ENCODE results near the gene HES3. TPM values are rescaled to one million over a fixed set of nuclear protein-coding genes. Genes with fewer than 3 reads are reported as not detected.
A peak's percentile ranks its signal among the peaks of the same experiment; 100 is the strongest.

Gene HES3
- total and polyA plus RNA-seq, 9 donors = not detected

DNA sequence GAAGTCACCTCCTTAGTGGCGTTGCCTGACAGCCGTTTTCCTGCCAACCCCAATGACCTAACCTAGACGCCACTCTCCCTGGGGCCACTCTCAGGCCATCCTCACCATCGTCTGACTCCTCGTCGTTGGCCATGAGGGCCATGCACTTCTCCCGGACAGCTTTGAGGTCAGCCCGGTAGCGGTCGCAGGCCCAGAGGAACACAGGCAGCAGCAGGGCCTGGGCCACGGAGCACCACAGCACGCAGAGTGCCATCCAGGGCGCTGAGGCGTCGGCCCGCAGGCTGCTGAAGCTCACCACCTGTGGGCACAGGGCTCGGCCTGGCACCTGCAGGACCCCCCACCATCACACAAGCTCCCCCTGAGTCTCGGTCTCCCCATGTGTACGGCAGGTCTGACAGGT, 7.3 kb downstream of the HES3 start:
- TF ChIP-seq EP300 (IDR thresholded peaks at IDR 0.05) (no peak), POLR2A (IDR thresholded peaks at IDR 0.05) (no peak)
- TF ChIP-seq, protein P1, sequence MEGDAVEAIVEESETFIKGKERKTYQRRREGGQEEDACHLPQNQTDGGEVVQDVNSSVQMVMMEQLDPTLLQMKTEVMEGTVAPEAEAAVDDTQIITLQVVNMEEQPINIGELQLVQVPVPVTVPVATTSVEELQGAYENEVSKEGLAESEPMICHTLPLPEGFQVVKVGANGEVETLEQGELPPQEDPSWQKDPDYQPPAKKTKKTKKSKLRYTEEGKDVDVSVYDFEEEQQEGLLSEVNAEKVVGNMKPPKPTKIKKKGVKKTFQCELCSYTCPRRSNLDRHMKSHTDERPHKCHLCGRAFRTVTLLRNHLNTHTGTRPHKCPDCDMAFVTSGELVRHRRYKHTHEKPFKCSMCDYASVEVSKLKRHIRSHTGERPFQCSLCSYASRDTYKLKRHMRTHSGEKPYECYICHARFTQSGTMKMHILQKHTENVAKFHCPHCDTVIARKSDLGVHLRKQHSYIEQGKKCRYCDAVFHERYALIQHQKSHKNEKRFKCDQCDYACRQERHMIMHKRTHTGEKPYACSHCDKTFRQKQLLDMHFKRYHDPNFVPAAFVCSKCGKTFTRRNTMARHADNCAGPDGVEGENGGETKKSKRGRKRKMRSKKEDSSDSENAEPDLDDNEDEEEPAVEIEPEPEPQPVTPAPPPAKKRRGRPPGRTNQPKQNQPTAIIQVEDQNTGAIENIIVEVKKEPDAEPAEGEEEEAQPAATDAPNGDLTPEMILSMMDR (IDR thresholded peaks at IDR 0.05) = no peak

DNA sequence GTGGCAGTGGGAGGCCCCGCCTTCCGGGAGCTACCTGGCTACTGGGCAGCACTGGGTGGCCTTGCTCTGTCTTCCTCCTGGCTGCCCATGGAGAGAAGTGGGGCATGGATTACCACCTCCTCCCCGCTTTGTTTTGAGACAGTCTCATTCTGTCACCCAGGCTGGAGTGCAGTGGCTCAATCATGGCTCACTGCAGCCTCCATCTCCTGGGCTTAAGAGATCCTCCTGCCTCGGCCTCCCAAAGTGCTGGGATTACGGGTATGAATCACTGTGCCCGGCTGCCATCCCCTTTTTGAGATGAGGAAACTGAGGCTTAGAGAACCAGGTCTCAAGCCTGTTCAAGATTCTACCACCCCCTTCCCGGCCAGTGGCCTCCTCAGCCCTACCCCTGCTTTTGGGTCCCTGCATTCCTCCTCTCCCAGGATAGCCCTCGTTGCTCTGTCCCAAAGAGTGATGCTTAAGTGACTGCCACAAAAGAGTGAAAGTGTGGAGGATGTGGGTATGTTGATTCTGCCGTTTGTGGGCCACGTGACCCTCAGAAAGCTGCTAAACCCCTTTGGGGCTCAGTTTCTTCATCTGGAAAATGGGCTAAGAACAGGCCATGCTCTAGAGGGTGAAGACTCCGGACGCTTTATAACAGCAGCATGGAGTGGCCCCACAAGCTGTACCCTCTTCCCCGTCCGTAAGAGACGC, 7.8 kb downstream of the HES3 start:
- DNase-seq = no peak
- TF ChIP-seq POLR2A (IDR thresholded peaks at IDR 0.05) (no peak), EP300 (IDR thresholded peaks at IDR 0.05) (no peak)
- TF ChIP-seq, protein P1 (IDR thresholded peaks at IDR 0.05) = no peak
- Histone ChIP-seq H3K4me3 (no peak overlapping the region), H3K27me3 (no peaks in the 10 kb centered on the region), H3K36me3 (no peaks in the 10 kb centered on the region), H3K27ac (no peak overlapping the region), H3K9me3 (no peaks in the 10 kb centered on the region), H3K4me1 (ENCODE audit: insufficient read depth) (peaks cover 16% of the 10 kb centered on the region)
- WGBS, 3 donors = 78 to 86% (median 84%) methylated on average over 15 of the region's 15 CpGs
- intact Hi-C loops (cut with DNase I) = no loop called here

More for the DNA sequence above, 7.3 kb downstream of the HES3 start:
- intact Hi-C loops (cut with DNase I) = no loop called here
- Histone ChIP-seq H3K4me3 (no peak overlapping the region), H3K27ac (no peak overlapping the region), H3K27me3 (no peaks in the 10 kb centered on the region), H3K4me1 (ENCODE audit: insufficient read depth) (peaks cover 18% of the 10 kb centered on the region), H3K9me3 (no peaks in the 10 kb centered on the region), H3K36me3 (no peaks in the 10 kb centered on the region)
- DNase-seq = peak in 2 of 5 donors; percentile 22 to 25
- WGBS, 3 donors = 89 to 93% (median 92%) methylated on average over 19 of the region's 19 CpGs

DNA sequence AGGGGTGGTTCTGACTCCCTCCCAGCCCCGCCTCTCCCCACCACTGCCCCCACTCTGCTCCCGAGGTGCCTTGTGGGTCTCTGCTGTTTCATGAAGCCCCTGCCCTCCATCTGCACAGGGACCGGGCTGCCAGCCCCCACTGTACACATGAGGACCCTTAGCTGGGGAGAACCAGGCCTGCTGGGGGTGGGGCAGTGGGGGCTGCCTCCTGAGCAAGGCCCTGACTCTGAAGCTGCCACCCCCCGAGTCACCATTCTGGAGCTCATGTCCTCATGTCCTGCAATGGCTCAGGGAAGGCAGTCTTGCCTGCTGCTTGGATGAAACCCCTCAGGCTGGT, 8.4 kb downstream of the HES3 start:
- no peak overlapping the region for H3K27ac ChIP-seq

DNA sequence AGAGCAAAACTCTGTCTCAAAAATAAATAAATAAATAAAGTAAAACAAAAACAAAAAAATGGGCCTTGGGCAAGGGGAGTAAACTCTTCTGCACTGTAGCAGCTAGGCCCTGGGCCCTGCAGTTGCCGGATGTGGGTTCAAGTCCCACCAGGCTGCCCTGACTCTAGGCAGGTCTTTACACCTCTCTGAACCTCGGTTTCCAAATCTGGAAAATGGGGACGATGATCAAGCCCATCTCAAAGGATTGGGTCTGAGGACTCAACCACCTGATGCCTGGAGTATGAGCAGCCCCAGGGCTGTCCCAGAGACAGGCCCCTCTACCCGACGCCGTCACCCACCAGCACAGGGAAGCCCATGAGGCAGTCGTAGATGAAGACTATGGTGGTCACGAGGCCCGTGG, 9.4 kb downstream of the HES3 start:
- peaks cover 13% of the 10 kb centered on the region for H3K4me1 ChIP-seq (ENCODE audit: insufficient read depth)
- H3K4me3 ChIP-seq = no peak overlapping the region
- DNase-seq = no peak
- 93 to 96% (median 94%) methylated on average over 8 to 9 of the region's 9 CpGs for WGBS, 3 donors
- no peaks in the 10 kb centered on the region for H3K27me3 ChIP-seq
- no peaks in the 10 kb centered on the region for H3K9me3 ChIP-seq
- intact Hi-C loops (cut with DNase I) = no loop called here
- no peak for TF ChIP-seq EP300 (IDR thresholded peaks at IDR 0.05)
- TF ChIP-seq POLR2A (IDR thresholded peaks at IDR 0.05) = no peak
- TF ChIP-seq, protein P1 (IDR thresholded peaks at IDR 0.05) = no peak
- no peaks in the 10 kb centered on the region for H3K36me3 ChIP-seq
- no peak overlapping the region for H3K27ac ChIP-seq

More for the DNA sequence above, 8.4 kb downstream of the HES3 start:
- peaks cover 16% of the 10 kb centered on the region for H3K4me1 ChIP-seq (ENCODE audit: insufficient read depth)
- TF ChIP-seq POLR2A (IDR thresholded peaks at IDR 0.05) = no peak
- TF ChIP-seq, protein P1 (IDR thresholded peaks at IDR 0.05) = no peak
- no peak for TF ChIP-seq EP300 (IDR thresholded peaks at IDR 0.05)
- H3K27me3 ChIP-seq = no peaks in the 10 kb centered on the region
- H3K36me3 ChIP-seq = no peaks in the 10 kb centered on the region
- 85 to 94% (median 90%) methylated on average over 4 of the region's 4 CpGs for WGBS, 3 donors
- no peaks in the 10 kb centered on the region for H3K9me3 ChIP-seq
- intact Hi-C loops (cut with DNase I) = no loop called here
- peak in 1 of 5 donors; percentile 13 for DNase-seq
- no peak overlapping the region for H3K4me3 ChIP-seq

All from ovary (tissue), 9 donors.